HG03280 (cell line): Measurements from ENCODE around the gene RC3H2.
"Not testable (repeated sequence)": the region's sequence is repeated elsewhere in the genome, so short reads cannot be mapped to it uniquely, and the experiment has no call there.

Experiments used
- ATAC-seq: cut with Tn5 transposase; IDR thresholded peaks from one replicate; pipeline ENCODE4 v1.9.1; 2021; ENCODE audit warnings: mild to moderate bottlenecking, moderate library complexity; ENCODE audit not compliant: unreplicated experiment

The RC3H2 gene

DNA sequence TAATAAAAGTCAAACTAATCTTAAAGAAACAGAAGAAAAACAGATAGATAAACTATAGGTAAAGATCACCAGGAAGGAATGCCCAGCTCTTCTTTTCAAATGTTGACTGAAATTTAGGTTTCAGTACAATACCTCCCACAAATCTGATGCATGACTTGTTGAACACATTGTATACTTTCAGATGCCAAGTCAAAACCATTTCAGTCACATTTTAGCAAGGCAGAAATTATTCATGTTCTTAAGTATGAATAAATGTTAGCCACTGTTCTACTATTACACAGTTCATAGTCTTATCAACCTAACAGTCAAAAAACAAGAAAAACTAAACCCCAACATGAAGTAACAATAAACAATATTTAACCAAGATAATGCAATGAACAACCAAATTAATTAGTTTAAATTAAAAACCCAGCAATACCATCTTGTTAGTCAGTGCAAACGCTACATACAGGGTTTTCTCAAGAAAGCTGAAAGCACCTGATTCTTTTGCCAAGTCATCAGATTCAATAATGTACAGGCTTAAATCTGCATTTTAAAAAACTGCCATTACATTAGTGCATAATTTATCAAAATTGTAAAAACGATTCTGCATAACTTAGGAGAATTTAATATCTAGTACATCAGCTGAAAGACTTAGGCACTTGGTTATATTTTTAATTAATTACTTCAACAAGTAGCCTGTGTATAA, 56.8 kb downstream of the RC3H2 start:
- ATAC-seq, result no peak

DNA sequence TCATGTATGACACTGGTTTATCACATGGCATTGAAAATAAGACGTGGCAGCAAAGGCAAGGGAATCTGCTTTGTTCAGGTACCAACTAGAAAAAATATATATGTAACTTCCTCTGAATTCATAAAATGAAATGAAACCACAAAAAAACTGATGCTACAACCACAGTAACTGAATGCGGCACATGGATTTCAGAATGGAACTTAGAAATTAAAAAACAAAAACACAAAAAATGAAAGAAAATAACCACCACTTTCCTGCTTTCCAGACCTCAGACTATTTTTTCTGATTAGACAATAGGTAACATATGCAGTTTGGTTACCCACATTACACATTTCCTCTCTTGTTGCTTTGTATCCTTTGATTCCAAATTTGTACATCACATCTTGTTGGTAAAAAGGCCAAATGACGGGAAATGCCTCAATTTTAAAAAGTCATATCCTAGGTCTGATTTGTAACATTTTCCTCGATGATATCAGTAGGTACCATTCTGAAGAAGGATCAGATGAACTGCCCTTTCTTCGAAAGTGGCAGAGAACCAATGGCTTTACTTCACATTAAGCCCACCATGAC, 58.7 kb downstream of the RC3H2 start:
- ATAC-seq, result no peak

DNA sequence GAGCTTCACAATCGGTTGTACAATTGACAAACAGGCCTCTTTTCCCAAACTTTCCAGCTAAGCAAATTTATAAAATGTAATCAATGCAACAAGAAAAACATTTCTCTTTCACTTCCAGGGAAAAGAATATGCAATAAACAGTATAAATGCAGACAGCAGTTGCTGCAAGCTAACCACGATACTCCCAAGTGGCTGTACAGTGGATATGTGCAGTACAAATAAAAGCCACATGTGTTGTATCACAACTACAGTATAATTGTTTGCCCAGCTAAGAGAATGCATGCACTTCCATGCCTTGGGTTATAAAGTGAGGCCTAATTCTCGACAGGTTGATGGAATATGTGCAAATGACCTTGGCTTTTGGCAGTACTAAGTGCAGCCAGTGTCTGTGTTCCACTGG, 60.0 kb downstream of the RC3H2 start:
- ATAC-seq, result no peak

GRCh38 chr9:122844137-122844536, 61.0 kb downstream of the RC3H2 start:
- no peak for ATAC-seq

- ATAC-seq, result no peak
These were observed 63.7 kb downstream of the RC3H2 start for GRCh38 chr9:122841501-122841900.

DNA sequence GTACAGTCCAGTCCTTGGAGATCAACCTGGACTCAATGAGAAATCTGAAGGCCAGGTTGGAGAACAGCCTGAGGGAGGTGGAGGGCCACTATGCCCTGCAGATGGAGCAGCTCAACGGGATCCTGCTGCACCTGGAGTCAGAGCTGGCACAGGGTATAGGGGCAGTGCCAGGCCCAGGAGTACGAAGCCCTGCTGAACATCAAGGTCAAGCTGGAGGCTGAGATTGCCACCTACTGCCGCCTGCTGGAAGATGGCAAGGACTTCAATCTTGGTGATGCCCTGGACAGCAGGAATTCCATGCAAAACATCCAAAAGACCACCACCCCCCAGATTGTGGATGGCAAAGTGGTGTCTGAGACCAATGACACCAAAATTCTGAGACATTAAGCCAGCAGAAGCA, 66.7 kb downstream of the RC3H2 start:
- ATAC-seq, result not testable (repeated sequence)

- ATAC-seq, result no peak
These were observed 67.8 kb downstream of the RC3H2 start for GRCh38 chr9:122837266-122837850.

GRCh38 chr9:122835313-122835731, 69.8 kb downstream of the RC3H2 start:
- no peak for ATAC-seq

GRCh38 chr9:122832194-122832593, 73.0 kb downstream of the RC3H2 start:
- ATAC-seq, result no peak

- not testable (repeated sequence) for ATAC-seq
These were observed 76.2 kb downstream of the RC3H2 start for GRCh38 chr9:122828965-122829284.

DNA sequence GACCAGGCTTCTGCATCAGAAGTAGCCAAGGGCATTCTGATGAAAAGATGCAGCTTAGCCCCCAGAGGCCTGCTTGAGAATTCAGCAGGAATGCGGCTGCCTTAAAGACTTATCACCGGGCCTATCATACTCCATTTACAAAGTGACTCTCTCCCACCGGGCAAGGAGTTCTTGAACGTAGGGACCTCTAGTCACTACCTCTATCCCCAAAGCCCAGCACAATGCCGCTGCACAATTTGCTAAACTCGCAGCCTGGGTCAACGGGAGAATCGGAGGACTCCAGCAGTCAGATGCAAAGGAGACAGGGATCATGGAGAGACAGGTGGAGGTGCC, 77.4 kb downstream of the RC3H2 start:
- peak; percentile 10 for ATAC-seq

DNA sequence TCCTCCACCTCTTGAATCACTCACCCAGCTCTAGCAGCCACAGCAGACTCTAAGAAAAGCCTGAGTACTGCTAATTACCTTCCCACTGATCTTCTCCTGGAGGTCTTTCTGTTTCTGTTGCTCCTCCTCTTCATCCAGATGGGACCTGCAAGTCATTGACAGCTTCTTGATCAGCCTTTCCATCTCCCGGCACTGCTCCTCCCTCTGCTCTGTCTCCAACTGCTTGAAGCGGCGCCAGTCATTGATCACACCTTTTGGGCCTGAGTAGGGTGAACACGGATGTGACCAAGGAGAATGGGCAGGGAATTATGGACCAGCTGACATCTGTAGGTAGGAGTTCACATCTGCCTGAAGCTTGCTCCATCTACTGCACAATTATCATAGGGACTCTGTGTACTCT, 82.2 kb downstream of the RC3H2 start:
- no peak for ATAC-seq

DNA sequence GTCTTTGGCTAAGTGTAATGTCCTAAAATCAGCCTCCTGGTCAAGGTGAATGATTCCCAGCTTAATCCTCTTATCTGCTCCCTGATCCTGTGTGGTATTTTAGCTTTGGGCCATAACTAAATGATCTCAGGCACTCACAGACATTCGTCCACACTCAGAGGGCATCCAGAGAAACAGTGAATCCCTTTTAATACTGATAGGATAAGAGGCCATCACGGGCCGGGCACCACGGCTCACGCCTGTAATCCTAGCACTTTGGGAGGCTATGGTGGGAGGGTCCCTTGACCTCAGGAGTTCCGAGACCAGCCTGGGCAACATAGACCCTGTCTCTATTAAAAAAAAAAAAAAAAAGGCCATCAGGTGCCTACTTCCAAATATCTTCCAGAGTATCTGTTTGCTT, 83.1 kb downstream of the RC3H2 start:
- no peak for ATAC-seq

DNA sequence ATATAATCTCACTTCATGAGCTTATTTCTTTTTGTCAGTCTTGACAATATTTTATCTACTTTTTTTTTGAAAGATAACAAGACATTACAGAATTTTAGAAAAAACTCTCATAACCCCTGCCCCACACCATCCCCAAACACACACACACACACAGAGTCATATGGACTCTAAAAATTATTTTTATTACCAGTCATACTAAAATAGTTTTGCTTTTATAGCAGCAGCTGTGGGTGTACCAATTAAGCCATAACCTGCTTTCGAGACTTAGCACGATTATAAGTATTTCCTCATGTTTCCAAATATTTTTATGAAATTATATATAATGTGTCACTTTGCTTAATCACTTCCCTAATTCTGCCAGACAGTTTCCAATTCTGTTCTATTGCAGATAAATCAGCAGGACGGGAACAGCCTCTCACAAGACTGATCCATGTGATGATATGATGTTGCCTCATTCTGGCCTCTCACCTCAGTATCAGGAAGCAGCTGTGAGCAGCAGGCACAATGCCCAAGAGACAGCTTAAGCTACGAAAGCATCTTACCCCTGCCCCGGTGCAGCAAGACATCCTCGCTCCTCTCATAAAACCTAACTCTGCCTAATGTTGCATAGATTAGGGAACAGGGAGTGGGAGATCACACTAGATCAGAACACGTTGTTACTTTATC, 83.7 kb downstream of the RC3H2 start:
- ATAC-seq, result no peak

DNA sequence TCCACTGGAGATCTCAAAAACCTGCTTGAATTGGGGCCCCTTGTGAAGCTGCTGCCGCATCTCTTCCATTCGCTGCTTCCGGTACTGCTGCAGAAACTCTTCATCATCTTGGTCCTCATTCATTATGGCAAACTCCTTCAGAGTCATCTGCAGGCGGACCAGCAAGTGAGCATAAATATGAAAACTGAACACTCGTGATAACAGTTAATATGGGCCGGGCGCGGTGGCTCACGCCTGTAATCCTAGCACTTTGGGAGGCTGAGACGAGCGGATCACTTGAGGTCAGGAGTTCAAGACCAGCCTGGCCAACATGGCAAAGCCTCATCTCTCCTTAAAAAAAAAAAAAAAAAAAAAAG, 84.7 kb downstream of the RC3H2 start:
- ATAC-seq, result no peak

DNA sequence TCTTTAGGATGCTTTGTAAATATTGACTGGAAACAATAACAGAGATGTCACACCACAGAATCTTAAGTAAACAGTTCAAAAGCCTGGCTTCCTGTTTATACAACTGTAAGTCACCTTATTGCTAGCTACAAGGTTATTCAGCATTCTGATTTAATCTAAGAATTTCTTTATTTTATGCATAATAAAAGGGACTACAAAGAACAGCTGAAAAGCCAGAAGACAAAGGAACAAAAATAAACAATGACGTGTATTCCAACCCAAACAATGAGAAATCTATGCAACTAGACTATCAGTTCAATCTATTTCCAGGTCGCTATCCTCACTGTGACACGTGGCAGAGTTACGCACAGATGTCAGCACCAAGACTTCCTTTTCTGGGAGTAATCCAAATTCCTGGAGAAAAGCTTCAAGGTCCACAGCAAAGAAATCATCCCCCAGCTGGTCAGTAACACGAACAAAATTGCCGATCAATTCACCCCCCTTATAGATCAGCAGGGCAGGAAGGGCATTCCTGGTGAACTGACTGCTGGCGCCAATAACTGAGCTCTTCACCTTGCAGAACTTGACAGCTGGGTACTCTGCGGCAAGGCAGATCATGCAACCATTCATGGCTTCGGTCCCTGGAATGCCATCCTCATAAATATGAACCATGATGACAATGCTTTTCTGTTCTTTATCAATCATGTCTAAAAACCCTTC, 85.2 kb downstream of the RC3H2 start:
- ATAC-seq, result no peak

- no peak for ATAC-seq
These were observed 85.8 kb downstream of the RC3H2 start for GRCh38 chr9:122819326-122819725.

DNA sequence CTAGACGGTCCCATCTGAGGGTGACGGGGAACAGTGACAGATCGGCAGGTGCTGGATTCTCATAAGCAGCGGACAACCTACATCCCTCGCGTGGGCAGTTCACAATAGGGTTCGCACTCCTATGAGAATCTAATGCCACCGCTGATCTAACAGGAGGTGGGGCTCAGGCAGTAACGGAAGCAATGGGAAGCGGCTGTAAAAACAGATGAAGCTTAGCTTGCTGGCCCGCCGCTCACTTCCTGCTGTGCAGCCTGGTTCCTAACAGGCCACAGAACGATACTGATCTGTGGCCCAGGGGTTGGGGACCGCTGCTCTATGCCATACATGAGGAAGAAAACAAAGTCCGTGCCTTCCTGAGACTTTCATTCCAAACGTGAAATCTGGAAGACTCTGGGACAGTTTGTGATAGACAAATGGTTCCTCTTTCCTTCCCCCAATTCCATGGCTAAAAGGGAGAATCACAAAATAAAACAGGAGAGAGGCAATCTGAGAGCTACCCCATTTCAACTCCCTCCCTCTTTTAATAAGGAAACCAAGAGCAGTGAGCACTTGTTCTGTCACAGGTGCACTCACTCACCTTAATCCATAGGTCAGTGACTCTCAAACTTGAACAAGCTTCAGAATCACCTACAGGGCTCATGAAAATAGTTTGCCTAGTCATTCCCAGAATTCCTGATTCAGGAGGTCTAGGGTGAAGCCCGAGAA, 88.8 kb downstream of the RC3H2 start:
- no peak for ATAC-seq

GRCh38 chr9:122815544-122815943, 89.6 kb downstream of the RC3H2 start:
- no peak for ATAC-seq

- ATAC-seq, result no peak
These were observed 90.6 kb downstream of the RC3H2 start for GRCh38 chr9:122814545-122814944.

GRCh38 chr9:122812736-122813135, 92.4 kb downstream of the RC3H2 start:
- no peak for ATAC-seq
